Liver (tissue), 3 donors: ENCODE data around the gene TTC39A.

Experiments
- HNF4G ChIP-seq: IDR thresholded peaks from 2 replicates; pipeline ENCODE4 v1.6.1; 2016; ENCODE audit warnings: antibody characterized with exemption
- TAF1 ChIP-seq: conservative IDR thresholded peaks from 2 replicates; pipeline ENCODE4 v1.6.1; 2016; ENCODE audit warnings: antibody characterized with exemption, mild to moderate bottlenecking
- TF ChIP-seq, protein P1 (sequence below): IDR thresholded peaks from 2 replicates; pipeline ENCODE4 v1.6.1; 2016; ENCODE audit warnings: antibody characterized with exemption
- TF ChIP-seq, protein P2 (sequence below): fragments of 150-350 bp; IDR thresholded peaks from 2 replicates; pipeline ENCODE4 v1.5.1; 2017; ENCODE audit warnings: improper control_type of control experiment, low read depth, low read length; ENCODE audit not compliant: missing input control
- TF ChIP-seq, protein P3 (sequence below): IDR thresholded peaks from 2 replicates; pipeline ENCODE4 v1.6.1; 2016; ENCODE audit warnings: antibody characterized with exemption, mild to moderate bottlenecking
- donor health status: healthy.
- donor health status: healthy.

DNA sequence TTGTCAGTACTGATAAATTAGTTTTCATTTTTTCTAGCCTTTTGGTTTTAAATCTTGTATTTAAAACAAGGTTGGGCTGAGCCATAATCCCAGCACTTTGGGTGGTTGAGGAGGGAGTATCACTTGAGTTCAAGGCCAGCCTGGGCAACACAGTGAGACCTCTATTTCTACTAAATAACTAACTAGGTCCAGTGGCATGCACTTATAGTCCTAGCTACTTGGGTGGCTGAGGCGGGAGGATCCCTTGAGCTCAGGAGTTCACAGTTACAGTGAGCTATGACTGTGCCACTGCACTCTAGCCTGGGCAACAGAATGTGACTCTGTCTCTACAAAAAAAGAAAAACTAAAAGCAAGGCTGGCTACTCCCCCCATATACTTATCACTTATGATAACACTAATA, 21.5 kb upstream of the TTC39A start:
- TF ChIP-seq TAF1, result no peak
- TF ChIP-seq, protein P1, sequence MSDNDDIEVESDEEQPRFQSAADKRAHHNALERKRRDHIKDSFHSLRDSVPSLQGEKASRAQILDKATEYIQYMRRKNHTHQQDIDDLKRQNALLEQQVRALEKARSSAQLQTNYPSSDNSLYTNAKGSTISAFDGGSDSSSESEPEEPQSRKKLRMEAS, result no peak
- TF ChIP-seq HNF4G, result no peak
- TF ChIP-seq, protein P2, sequence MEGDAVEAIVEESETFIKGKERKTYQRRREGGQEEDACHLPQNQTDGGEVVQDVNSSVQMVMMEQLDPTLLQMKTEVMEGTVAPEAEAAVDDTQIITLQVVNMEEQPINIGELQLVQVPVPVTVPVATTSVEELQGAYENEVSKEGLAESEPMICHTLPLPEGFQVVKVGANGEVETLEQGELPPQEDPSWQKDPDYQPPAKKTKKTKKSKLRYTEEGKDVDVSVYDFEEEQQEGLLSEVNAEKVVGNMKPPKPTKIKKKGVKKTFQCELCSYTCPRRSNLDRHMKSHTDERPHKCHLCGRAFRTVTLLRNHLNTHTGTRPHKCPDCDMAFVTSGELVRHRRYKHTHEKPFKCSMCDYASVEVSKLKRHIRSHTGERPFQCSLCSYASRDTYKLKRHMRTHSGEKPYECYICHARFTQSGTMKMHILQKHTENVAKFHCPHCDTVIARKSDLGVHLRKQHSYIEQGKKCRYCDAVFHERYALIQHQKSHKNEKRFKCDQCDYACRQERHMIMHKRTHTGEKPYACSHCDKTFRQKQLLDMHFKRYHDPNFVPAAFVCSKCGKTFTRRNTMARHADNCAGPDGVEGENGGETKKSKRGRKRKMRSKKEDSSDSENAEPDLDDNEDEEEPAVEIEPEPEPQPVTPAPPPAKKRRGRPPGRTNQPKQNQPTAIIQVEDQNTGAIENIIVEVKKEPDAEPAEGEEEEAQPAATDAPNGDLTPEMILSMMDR, result no peak
- TF ChIP-seq, protein P3, sequence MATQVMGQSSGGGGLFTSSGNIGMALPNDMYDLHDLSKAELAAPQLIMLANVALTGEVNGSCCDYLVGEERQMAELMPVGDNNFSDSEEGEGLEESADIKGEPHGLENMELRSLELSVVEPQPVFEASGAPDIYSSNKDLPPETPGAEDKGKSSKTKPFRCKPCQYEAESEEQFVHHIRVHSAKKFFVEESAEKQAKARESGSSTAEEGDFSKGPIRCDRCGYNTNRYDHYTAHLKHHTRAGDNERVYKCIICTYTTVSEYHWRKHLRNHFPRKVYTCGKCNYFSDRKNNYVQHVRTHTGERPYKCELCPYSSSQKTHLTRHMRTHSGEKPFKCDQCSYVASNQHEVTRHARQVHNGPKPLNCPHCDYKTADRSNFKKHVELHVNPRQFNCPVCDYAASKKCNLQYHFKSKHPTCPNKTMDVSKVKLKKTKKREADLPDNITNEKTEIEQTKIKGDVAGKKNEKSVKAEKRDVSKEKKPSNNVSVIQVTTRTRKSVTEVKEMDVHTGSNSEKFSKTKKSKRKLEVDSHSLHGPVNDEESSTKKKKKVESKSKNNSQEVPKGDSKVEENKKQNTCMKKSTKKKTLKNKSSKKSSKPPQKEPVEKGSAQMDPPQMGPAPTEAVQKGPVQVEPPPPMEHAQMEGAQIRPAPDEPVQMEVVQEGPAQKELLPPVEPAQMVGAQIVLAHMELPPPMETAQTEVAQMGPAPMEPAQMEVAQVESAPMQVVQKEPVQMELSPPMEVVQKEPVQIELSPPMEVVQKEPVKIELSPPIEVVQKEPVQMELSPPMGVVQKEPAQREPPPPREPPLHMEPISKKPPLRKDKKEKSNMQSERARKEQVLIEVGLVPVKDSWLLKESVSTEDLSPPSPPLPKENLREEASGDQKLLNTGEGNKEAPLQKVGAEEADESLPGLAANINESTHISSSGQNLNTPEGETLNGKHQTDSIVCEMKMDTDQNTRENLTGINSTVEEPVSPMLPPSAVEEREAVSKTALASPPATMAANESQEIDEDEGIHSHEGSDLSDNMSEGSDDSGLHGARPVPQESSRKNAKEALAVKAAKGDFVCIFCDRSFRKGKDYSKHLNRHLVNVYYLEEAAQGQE, result no peak
